Activated naive CD4-positive, alpha-beta T cell treated with anti-CD3 and anti-CD28 coated beads, Interleukin-2, amount 10 ng/mL, durations not matched to agents 5 hours and 36 hours (primary cell): ENCODE results near the gene RAB6D. TPM values are rescaled to one million over a fixed set of nuclear protein-coding genes. Genes with fewer than 3 reads are reported as not detected.

ENCODE experiments used
- total RNA-seq, 2 experiments: library from RNA; stranded (reverse); gene quantifications; one replicate each; pipeline ENCODE4 v1.2.3, GENCODE V29; 2021

RAB6D gene
- total RNA-seq: not detected

GRCh38 chr2:131363703-131364186, at the start of gene RAB6D:
Gene RAB6D (minus strand): TSS chr2:131364168. CDS start chr2:131363720, 448 bp downstream.

Other genes with a start within 250 kb of the RAB6D start
- under 1 TPM; 0.39 to 0.45 TPM for gene POTEE, start 154.6 kb downstream of the RAB6D start, total RNA-seq
- not detected for gene TUBA3D, start 112.0 kb upstream of the RAB6D start, total RNA-seq
- gene MZT2A, start 128.2 kb upstream of the RAB6D start, total RNA-seq: 100 to 1,000 TPM; 265 to 267 TPM
- 1 to 10 TPM; 2.6 to 3.8 TPM for gene CCDC74A, start 163.7 kb upstream of the RAB6D start, total RNA-seq